ENCODE results near the gene RPL7A. TPM values are rescaled to one million over a fixed set of nuclear protein-coding genes. Genes with fewer than 3 reads are reported as not detected.

The RPL7A gene
- total and polyA plus RNA-seq, 2 of the 4 experiments (the other 2 are of a cell fraction): 3,220 to 4,096 TPM

DNA sequence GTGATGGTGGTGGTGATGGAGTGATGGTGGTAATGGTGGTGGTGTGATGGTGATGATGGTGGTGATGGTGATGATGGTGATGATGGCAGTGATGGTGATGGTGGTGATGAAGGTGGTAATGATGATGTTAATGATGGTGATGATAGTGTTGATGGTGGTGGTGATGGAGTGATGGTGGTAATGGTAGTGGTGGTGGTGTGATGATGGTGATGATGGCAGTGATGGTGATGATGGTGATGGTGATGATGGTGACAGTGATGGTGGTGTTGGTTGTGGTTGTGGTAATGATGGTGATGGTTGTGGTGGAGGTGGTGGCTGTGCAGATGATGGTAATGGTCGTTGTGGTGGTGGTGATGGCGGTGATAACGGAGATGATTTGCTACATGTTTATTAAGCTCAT is 35.4 kb downstream of the RPL7A start:
- dilution Hi-C loops (cut with HindIII; ENCODE audit: low sequenced_read_pairs, unreplicated experiment): no loop called here
- WGBS, 2 experiments (ENCODE audit: extremely low coverage in 2 of 2, insufficient read length in 1 of 2): 90% methylated on average over 3 of the region's 3 CpGs; no CpG with 5 or more reads in 1 of the 2 experiments
- no peak overlapping the region for H3K23ac ChIP-seq (ENCODE audit: low read depth, low read length)

More for the DNA sequence above, 35.4 kb downstream of the RPL7A start:
- Histone ChIP-seq H3K4ac (ENCODE audit: low read depth, low read length) (no peak overlapping the region), H4K91ac (ENCODE audit: insufficient read depth, low read depth, low read length) (no peak overlapping the region), H3K79me1 (ENCODE audit: low read depth in 1 of 2, low read length in 2 of 2) (no peaks in the 10 kb centered on the region), H2AK5ac (ENCODE audit: low read depth, low read length) (no peak overlapping the region), H3K14ac (replicated peaks; ENCODE audit: low read depth, low read length) (no peak overlapping the region), H3K27me3 (ENCODE audit: control insufficient read depth, insufficient read depth, low read length) (no peaks in the 10 kb centered on the region), H3K9me3 (ENCODE audit: control insufficient read depth, insufficient read depth, low read length) (no peaks in the 10 kb centered on the region), H2BK20ac (ENCODE audit: low read depth, low read length) (no peak overlapping the region), H2BK120ac (ENCODE audit: low read depth, low read length) (no peak overlapping the region), H3K4me3 (ENCODE audit: insufficient read depth, low read depth, low read length) (no peak overlapping the region), H3K36me3 (ENCODE audit: control insufficient read depth, insufficient read depth, low read length) (no peaks in the 10 kb centered on the region), H2BK15ac (ENCODE audit: low read depth, low read length) (no peak overlapping the region), H3K4me1 (ENCODE audit: control insufficient read depth, insufficient read depth, low read length) (no peaks in the 10 kb centered on the region), H3K9ac (ENCODE audit: low read depth, low read length) (no peak overlapping the region), H2BK5ac (ENCODE audit: low read depth, low read length, poor library complexity, severe bottlenecking) (peak overlapping the region; percentile 81), H2AK9ac (replicated peaks; ENCODE audit: low read depth, low read length, poor library complexity) (peak overlapping the region; percentile 28), H3K4me2 (ENCODE audit: low read depth, low read length) (no peak overlapping the region), H2AFZ (replicated peaks; ENCODE audit: low read length, poor library complexity) (peak overlapping the region; percentile 21), H4K8ac (ENCODE audit: low read depth in 2 of 2, low read length in 2 of 2) (no peak overlapping the region), H3K27ac (ENCODE audit: insufficient read depth, low read length) (no peak overlapping the region), H3K9me1 (ENCODE audit: insufficient read depth, low read length) (no peaks in the 10 kb centered on the region), H3K56ac (ENCODE audit: extremely low read depth, insufficient read depth, low read length) (no peak overlapping the region), H3K18ac (ENCODE audit: low read depth, low read length) (no peak overlapping the region), H4K20me1 (ENCODE audit: insufficient read depth, low read length) (no peaks in the 10 kb centered on the region; the same call in 1 of the 2 replicates), H4K5ac (ENCODE audit: low read depth, low read length) (no peak overlapping the region)
- in situ Hi-C loops (cut with MboI; ENCODE audit: low sequenced_read_pairs) (no loop called here), intact Hi-C loops (cut with micrococcal nuclease) (no loop called here)
- ChIA-PET CTCF (no interaction called here), POLR2A (ENCODE audit: unreplicated experiment) (no interaction called here)
- DNase-seq: no peak
- ATAC-seq (ENCODE audit: low read depth): no peak
- TF ChIP-seq MXI1 (IDR thresholded peaks at IDR 0.05; ENCODE audit: borderline replicate concordance, low read depth, low read length) (no peak), NFE2L2 (IDR thresholded peaks at IDR 0.05; ENCODE audit: low read depth, low read length) (no peak), POLR2A (IDR thresholded peaks at IDR 0.05; ENCODE audit: low read depth, low read length) (no peak), FOS (IDR thresholded peaks at IDR 0.05; ENCODE audit: low read depth, low read length) (no peak), CEBPB (IDR thresholded peaks at IDR 0.05; ENCODE audit: low read depth, low read length) (no peak), MAZ (IDR thresholded peaks at IDR 0.05; ENCODE audit: borderline replicate concordance, low read depth, low read length) (no peak), RFX5 (IDR thresholded peaks at IDR 0.05; ENCODE audit: low read depth, low read length) (no peak), CHD1 (IDR thresholded peaks at IDR 0.05; ENCODE audit: low read depth, low read length) (no peak)
- BruUV-seq (replicated peaks): no TSS peak

All from IMR-90 (cell line).